Stomach (tissue), 4 donors: Measurements from ENCODE around the gene ITGB1BP2.
"Not testable (repeated sequence)": the region's sequence is repeated elsewhere in the genome, so short reads cannot be mapped to it uniquely, and the experiment has no call there.

Experiments
- EP300 ChIP-seq: sonication (generic); formaldehyde crosslinking; IDR thresholded peaks from one replicate; pipeline ENCODE4 v1.6.1; 2017; ENCODE audit warnings: antibody characterized with exemption
- POLR2A ChIP-seq, 4 donors: fragments of 450-650 bp; IDR thresholded peaks; one replicate each; pipeline ENCODE4 v1.6.1; 2016; ENCODE audit warnings: antibody characterized with exemption in 4 of 4, control low read depth in 2 of 4, mild to moderate bottlenecking in 1 of 4, moderate library complexity in 1 of 4
- POLR2AphosphoS5 ChIP-seq, 3 donors: sonication (generic); formaldehyde crosslinking; IDR thresholded peaks; one replicate each; pipeline ENCODE4 v1.6.1; 2016; ENCODE audit warnings: antibody characterized with exemption in 3 of 3
- TF ChIP-seq, protein P1 (sequence below), 7 experiments: fragments of 450-650 bp in 4 of 7; fragments of 200-600 bp in 3 of 7; sonication (generic) in 3 of 7; IDR thresholded peaks; one replicate each; pipeline ENCODE4 v1.5.1; 2016 to 2019; ENCODE audit warnings: antibody characterized with exemption in 7 of 7, control low read depth in 2 of 7, mild to moderate bottlenecking in 1 of 7

DNA sequence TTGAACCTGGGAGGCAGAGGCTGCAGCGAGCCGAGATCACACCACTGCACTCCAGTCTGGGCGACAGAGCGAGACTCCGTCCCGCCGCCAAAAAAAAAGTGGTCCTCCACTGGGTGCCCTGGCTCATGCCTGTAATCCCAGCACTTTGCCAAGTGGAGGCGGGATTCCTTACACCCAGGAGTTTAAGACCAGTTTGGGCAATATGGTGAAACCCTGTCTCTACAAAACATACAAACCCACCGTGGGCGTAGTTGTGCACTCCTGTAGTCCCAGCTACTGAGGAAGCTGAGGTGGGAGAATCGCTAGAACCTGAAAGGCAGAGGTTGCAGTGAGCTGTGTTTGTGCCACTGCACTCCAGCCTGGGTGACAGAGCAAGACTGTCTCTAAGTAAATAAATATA, 20.2 kb upstream of the ITGB1BP2 start:
- TF ChIP-seq POLR2AphosphoS5 (IDR thresholded peaks at IDR 0.05); POLR2A (IDR thresholded peaks at IDR 0.05); EP300: not testable (repeated sequence)
- TF ChIP-seq, protein P1, sequence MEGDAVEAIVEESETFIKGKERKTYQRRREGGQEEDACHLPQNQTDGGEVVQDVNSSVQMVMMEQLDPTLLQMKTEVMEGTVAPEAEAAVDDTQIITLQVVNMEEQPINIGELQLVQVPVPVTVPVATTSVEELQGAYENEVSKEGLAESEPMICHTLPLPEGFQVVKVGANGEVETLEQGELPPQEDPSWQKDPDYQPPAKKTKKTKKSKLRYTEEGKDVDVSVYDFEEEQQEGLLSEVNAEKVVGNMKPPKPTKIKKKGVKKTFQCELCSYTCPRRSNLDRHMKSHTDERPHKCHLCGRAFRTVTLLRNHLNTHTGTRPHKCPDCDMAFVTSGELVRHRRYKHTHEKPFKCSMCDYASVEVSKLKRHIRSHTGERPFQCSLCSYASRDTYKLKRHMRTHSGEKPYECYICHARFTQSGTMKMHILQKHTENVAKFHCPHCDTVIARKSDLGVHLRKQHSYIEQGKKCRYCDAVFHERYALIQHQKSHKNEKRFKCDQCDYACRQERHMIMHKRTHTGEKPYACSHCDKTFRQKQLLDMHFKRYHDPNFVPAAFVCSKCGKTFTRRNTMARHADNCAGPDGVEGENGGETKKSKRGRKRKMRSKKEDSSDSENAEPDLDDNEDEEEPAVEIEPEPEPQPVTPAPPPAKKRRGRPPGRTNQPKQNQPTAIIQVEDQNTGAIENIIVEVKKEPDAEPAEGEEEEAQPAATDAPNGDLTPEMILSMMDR (IDR thresholded peaks at IDR 0.05), result not testable (repeated sequence)
